ENCODE measurements around the gene AKAP13.

The AKAP13 gene

DNA sequence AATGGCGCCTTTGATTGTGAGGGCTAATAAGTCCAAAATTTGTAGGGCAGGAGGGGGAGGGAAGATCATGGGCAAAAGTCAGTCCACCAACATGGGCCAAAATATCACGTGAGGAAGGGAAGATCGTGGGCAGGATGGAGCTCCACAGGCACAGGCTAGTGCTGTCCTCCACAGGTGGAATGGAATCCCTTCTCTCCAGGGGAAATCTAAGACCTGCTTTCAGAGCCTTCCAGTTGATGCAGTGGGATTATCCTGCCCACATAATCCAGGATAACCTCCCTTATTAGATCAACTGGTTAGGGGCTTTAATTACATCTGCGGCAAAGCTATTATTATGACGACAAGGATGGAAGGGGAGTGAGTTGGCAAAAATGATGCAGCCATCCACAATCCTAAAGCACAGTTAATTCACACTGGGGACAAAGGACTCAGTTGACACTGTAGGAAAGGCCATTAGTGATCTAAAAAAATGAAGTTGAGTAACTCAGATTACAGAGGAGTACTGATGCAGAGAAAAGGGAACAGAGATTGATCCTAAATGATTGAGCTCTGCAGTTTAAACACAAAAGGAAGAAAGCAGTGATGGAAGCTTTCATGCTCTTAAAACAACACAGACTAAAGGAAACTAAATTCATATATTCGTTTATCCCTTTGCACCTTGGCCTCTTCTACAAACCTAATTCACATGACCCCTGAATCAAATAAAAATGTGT, 159.8 kb downstream of the AKAP13 start:
- H3K4me1 ChIP-seq (ENCODE audit: control insufficient read depth, insufficient read depth, low read length): no peaks in the 10 kb centered on the region
- H3K27me3 ChIP-seq (ENCODE audit: control insufficient read depth, insufficient read depth, low read length): no peaks in the 10 kb centered on the region
- no peaks in the 10 kb centered on the region for H3K36me3 ChIP-seq (ENCODE audit: control insufficient read depth, insufficient read depth, low read length)
- no peak overlapping the region for H3K4me3 ChIP-seq (ENCODE audit: low read depth, low read length)
- H3K9me3 ChIP-seq (ENCODE audit: control insufficient read depth, insufficient read depth, low read length): no peaks in the 10 kb centered on the region
- no peak overlapping the region for H3K9ac ChIP-seq (ENCODE audit: low read depth, low read length)

DNA sequence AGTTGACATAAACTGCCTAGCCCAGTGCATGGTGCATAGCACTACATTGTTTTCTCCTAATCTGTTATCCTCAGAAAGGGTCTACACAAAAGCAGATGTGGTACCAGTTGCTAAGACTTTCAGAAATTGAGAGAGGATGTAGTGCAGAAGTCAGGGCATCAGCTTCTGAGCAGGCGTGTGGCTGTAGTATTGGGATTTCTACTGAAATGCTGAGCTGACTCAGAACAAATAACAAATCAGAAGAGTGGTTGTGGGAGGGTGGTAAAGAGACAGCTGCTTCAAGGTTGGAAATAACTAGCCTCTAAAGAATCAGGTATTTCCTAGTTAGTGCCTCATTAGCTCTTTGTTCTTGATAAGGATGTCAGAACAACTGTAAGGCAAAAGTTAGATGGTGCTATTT, 161.3 kb downstream of the AKAP13 start:
- no peak overlapping the region for H3K4me3 ChIP-seq (ENCODE audit: low read depth, low read length)
- H3K36me3 ChIP-seq (ENCODE audit: control insufficient read depth, insufficient read depth, low read length): no peaks in the 10 kb centered on the region
- no peaks in the 10 kb centered on the region for H3K27me3 ChIP-seq (ENCODE audit: control insufficient read depth, insufficient read depth, low read length)
- no peak overlapping the region for H3K9ac ChIP-seq (ENCODE audit: low read depth, low read length)
- no peaks in the 10 kb centered on the region for H3K4me1 ChIP-seq (ENCODE audit: control insufficient read depth, insufficient read depth, low read length)
- H3K9me3 ChIP-seq (ENCODE audit: control insufficient read depth, insufficient read depth, low read length): no peaks in the 10 kb centered on the region

DNA sequence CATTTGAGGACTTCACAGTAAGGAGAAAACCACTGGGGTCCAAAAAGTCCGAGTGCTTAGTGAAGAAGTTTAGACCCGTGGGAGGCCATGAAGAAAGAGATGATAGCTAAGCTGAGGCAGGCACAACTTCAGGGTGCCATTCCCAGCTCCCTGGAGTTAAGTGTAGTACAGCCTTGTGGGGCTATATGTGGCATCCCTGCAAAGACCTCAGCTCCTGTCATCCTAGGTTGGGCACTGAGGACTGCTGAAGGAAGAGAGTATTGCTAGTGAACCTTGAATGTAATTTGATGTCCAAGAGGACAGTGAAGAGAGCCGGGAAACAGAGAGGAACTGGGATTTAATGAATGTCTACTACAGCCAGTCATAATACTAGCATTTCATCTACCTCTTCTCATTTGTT, 162.1 kb downstream of the AKAP13 start:
- H3K9me3 ChIP-seq (ENCODE audit: control insufficient read depth, insufficient read depth, low read length): no peaks in the 10 kb centered on the region
- no peak overlapping the region for H3K4me3 ChIP-seq (ENCODE audit: low read depth, low read length)
- no peaks in the 10 kb centered on the region for H3K4me1 ChIP-seq (ENCODE audit: control insufficient read depth, insufficient read depth, low read length)
- H3K27me3 ChIP-seq (ENCODE audit: control insufficient read depth, insufficient read depth, low read length): no peaks in the 10 kb centered on the region
- H3K36me3 ChIP-seq (ENCODE audit: control insufficient read depth, insufficient read depth, low read length): no peaks in the 10 kb centered on the region
- H3K9ac ChIP-seq (ENCODE audit: low read depth, low read length): no peak overlapping the region

DNA sequence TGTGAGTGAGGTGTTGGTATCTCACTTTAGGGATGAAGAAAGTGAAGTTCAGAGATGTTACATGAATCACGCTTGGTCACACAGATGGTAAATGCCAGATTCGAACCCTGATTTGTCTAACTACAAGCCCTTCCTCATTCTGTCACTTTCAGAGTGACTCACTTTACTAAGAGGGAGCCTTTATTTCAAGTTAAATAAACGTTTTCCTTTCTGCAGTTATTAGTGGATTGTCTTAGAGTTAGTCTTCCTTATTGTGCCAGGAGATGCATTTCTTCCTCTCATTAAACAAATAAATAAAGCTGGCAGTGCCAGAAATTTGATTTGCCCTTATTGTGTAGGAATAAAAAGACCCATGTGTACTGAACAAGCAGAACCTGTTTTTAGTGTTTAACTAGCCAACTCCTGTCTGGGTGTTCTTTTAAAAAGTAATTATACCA, 162.5 kb downstream of the AKAP13 start:
- Histone ChIP-seq H3K36me3 (ENCODE audit: control insufficient read depth, insufficient read depth, low read length) (no peaks in the 10 kb centered on the region), H3K9ac (ENCODE audit: low read depth, low read length) (no peak overlapping the region), H3K4me1 (ENCODE audit: control insufficient read depth, insufficient read depth, low read length) (no peaks in the 10 kb centered on the region), H3K4me3 (ENCODE audit: low read depth, low read length) (no peak overlapping the region), H3K9me3 (ENCODE audit: control insufficient read depth, insufficient read depth, low read length) (no peaks in the 10 kb centered on the region), H3K27me3 (ENCODE audit: control insufficient read depth, insufficient read depth, low read length) (no peaks in the 10 kb centered on the region)

DNA sequence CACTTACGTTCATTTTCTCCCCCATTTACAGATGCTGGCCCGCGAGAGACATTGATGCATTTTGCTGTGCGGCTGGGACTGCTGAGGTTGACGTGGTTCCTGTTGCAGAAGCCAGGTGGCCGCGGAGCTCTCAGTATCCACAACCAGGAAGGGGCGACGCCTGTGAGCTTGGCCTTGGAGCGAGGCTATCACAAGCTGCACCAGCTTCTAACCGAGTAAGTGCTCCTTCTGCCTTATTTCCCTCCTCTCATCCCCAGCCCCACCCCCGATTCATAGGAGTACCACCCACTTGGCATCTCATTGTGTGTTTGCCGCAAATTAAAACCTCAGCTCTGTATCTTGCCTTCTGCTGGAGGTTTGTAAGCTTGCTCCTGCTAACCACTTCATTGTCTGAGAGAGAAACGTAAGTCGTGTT, 163.3 kb downstream of the AKAP13 start:
- Histone ChIP-seq H3K9me3 (ENCODE audit: control insufficient read depth, insufficient read depth, low read length) (no peaks in the 10 kb centered on the region), H3K9ac (ENCODE audit: low read depth, low read length) (no peak overlapping the region), H3K36me3 (ENCODE audit: control insufficient read depth, insufficient read depth, low read length) (no peaks in the 10 kb centered on the region), H3K4me1 (ENCODE audit: control insufficient read depth, insufficient read depth, low read length) (no peaks in the 10 kb centered on the region), H3K4me3 (ENCODE audit: low read depth, low read length) (no peak overlapping the region), H3K27me3 (ENCODE audit: control insufficient read depth, insufficient read depth, low read length) (no peaks in the 10 kb centered on the region)

DNA sequence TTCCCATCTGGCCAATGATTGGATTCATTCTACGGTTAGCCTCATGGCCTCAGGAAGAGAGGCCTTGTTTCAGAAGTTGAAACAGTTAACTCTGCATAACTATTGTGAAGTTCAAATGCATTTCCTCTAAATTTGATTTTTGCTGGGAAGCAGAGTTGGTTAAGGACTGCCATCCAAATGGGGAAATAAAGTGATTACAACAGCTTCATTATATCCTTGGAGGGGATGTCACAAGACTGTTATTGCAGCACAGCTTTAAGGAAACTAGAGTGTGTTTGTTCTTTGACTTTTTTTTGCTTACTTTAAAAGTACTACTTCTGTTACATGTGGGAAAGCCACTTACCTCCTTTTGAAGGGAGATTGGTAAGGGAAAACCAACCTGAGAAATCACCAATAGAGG, 164.8 kb downstream of the AKAP13 start:
- H3K9ac ChIP-seq (ENCODE audit: low read depth, low read length): no peak overlapping the region
- H3K9me3 ChIP-seq (ENCODE audit: control insufficient read depth, insufficient read depth, low read length): no peaks in the 10 kb centered on the region
- H3K4me3 ChIP-seq (ENCODE audit: low read depth, low read length): no peak overlapping the region
- H3K4me1 ChIP-seq (ENCODE audit: control insufficient read depth, insufficient read depth, low read length): no peaks in the 10 kb centered on the region
- no peaks in the 10 kb centered on the region for H3K27me3 ChIP-seq (ENCODE audit: control insufficient read depth, insufficient read depth, low read length)
- no peaks in the 10 kb centered on the region for H3K36me3 ChIP-seq (ENCODE audit: control insufficient read depth, insufficient read depth, low read length)

DNA sequence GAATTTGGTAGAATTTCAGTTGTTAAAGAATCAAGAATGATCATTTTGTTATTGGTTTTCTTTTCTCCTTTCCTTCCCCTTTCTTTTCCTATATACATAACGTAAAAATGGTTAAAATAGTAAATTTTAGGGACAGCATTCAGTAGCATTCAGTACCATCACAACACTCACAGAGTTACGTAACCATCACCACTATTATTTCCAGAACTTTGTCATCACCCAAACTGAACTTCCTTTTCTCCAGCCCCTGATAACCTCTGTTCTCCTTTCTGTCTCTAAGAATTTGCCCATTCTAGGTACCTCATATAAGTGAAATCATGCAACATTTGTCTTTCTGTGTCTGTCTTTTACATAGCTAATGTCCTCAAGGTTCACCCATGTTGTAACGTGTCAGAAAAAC, 165.3 kb downstream of the AKAP13 start:
- H3K9ac ChIP-seq (ENCODE audit: low read depth, low read length): no peak overlapping the region
- no peaks in the 10 kb centered on the region for H3K36me3 ChIP-seq (ENCODE audit: control insufficient read depth, insufficient read depth, low read length)
- H3K4me3 ChIP-seq (ENCODE audit: low read depth, low read length): no peak overlapping the region
- H3K9me3 ChIP-seq (ENCODE audit: control insufficient read depth, insufficient read depth, low read length): no peaks in the 10 kb centered on the region
- no peaks in the 10 kb centered on the region for H3K27me3 ChIP-seq (ENCODE audit: control insufficient read depth, insufficient read depth, low read length)
- no peaks in the 10 kb centered on the region for H3K4me1 ChIP-seq (ENCODE audit: control insufficient read depth, insufficient read depth, low read length)

DNA sequence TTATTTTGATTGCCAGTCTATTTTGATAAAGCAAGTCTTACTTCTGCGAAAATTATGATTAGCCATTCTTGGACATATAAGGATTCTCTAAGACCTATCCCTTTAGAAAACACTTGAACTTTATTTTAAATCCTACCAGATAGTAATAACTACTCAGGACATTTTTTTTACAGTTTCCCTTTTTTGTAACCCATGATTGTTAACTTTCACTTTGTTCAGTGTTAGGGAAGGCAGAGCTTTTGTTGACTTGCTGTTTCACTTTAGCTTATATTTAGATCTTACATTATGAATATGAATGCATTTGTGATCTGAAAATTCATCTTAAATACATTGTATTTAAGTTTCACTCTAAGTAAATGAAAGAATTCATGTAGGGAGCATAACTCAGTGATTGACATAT, 167.0 kb downstream of the AKAP13 start:
- H3K36me3 ChIP-seq (ENCODE audit: control insufficient read depth, insufficient read depth, low read length): no peaks in the 10 kb centered on the region
- H3K4me3 ChIP-seq (ENCODE audit: low read depth, low read length): no peak overlapping the region
- H3K4me1 ChIP-seq (ENCODE audit: control insufficient read depth, insufficient read depth, low read length): no peaks in the 10 kb centered on the region
- H3K9ac ChIP-seq (ENCODE audit: low read depth, low read length): no peak overlapping the region
- no peaks in the 10 kb centered on the region for H3K27me3 ChIP-seq (ENCODE audit: control insufficient read depth, insufficient read depth, low read length)
- no peaks in the 10 kb centered on the region for H3K9me3 ChIP-seq (ENCODE audit: control insufficient read depth, insufficient read depth, low read length)

DNA sequence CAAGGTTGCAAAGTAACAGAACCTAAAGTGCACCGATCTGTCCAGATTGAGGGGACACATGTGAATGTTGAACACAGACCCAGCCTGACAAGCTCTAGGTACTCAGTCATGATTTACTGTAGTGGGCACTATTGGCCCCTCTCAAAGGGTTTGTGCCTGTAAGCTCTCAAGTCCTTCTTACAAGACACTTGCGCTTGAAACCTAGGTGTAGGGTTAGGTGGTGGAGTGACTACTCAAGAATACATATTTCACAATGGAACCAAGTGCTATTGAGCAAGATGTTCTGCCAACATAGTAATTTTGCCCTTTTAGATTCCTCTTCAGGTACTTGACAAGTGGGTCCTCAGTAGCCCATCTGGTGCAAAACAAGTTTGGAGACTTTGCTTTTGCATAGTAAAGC, 169.9 kb downstream of the AKAP13 start:
- no peaks in the 10 kb centered on the region for H3K9me3 ChIP-seq (ENCODE audit: control insufficient read depth, insufficient read depth, low read length)
- no peak overlapping the region for H3K9ac ChIP-seq (ENCODE audit: low read depth, low read length)
- H3K4me3 ChIP-seq (ENCODE audit: low read depth, low read length): no peak overlapping the region
- H3K4me1 ChIP-seq (ENCODE audit: control insufficient read depth, insufficient read depth, low read length): no peaks in the 10 kb centered on the region
- no peaks in the 10 kb centered on the region for H3K27me3 ChIP-seq (ENCODE audit: control insufficient read depth, insufficient read depth, low read length)
- no peaks in the 10 kb centered on the region for H3K36me3 ChIP-seq (ENCODE audit: control insufficient read depth, insufficient read depth, low read length)

DNA sequence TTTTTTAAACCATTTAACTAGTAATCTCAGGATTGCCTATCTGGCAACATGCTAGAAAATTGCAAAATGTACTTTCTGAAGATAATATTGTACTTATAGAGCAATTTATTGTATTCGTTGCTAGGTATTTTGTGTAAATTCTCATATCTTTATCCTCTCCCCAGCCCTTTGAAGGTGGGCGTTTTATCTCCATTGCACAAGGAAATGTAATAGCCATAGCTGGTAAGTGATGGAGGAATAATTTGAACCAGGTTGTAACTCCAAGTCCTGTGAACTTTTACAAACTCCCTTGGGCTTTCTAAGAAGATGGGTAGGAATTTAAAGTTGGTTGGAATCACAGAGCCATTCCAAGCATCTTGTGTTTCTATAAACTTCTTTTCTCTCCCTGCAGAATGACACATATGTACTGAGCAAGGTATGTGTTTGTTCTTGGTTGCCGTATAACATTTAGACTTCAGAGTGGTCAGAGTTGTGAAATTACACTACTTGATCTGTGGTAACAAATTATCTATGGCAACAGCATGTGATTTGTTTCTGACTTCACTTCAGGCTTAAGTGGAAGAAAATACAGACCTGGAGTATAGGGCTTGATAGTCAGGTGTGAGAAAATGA, 170.9 kb downstream of the AKAP13 start:
- no peak overlapping the region for H3K9ac ChIP-seq (ENCODE audit: low read depth, low read length)
- H3K9me3 ChIP-seq (ENCODE audit: control insufficient read depth, insufficient read depth, low read length): no peaks in the 10 kb centered on the region
- no peaks in the 10 kb centered on the region for H3K27me3 ChIP-seq (ENCODE audit: control insufficient read depth, insufficient read depth, low read length)
- no peak overlapping the region for H3K4me3 ChIP-seq (ENCODE audit: low read depth, low read length)
- no peaks in the 10 kb centered on the region for H3K36me3 ChIP-seq (ENCODE audit: control insufficient read depth, insufficient read depth, low read length)
- H3K4me1 ChIP-seq (ENCODE audit: control insufficient read depth, insufficient read depth, low read length): no peaks in the 10 kb centered on the region

DNA sequence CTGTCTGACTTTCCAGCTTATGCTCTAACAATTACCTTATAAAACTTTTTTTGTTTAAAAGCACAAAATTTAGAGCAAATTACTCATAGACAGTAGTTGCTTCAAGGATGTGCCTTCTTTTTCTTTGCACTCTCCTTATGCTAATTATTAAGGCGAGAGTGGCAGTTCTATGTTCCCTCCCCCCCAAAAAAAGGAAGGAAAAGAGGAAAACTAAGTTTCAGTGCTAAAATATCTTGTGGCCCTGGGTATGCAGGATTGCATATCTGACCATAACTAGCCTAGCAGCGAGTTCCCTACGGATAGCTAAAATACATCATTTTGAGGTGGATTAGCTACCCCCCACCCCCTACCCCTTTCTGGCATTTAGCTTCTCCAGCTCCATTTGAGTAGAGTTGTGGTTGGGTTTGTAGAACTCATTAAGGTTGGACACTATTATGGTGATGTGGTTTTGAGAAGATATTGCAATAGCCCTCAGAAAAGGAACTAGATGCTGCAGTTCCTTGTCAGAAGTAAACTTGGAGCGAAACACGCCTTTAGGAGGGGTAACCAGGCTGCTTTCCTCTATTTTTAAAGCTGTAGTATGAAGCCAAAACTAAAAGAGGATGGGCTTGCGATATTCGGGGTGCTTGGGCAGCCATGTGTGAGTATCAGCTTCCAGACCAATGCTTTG, 174.6 kb downstream of the AKAP13 start:
- Histone ChIP-seq H3K9ac (ENCODE audit: low read depth, low read length) (no peak overlapping the region), H3K27me3 (ENCODE audit: control insufficient read depth, insufficient read depth, low read length) (no peaks in the 10 kb centered on the region), H3K36me3 (ENCODE audit: control insufficient read depth, insufficient read depth, low read length) (no peaks in the 10 kb centered on the region), H3K9me3 (ENCODE audit: control insufficient read depth, insufficient read depth, low read length) (no peaks in the 10 kb centered on the region), H3K4me3 (ENCODE audit: low read depth, low read length) (no peak overlapping the region), H3K4me1 (ENCODE audit: control insufficient read depth, insufficient read depth, low read length) (peaks cover 3% of the 10 kb centered on the region)

All from iPS-15b (cell line).